NT2/D1 (cell line): Measurements from ENCODE around the gene DDAH1.

Experiments used
- DNase-seq: peaks from one replicate; pipeline ENCODE4 v3.0.0-alpha.2; 2011; ENCODE audit warnings: low read depth, low spot score
- H3K27me3 ChIP-seq: 2 replicates; pipeline ENCODE4 v1.6.0; 2011; ENCODE audit warnings: mild to moderate bottlenecking; ENCODE audit not compliant: insufficient read length, insufficient read depth
- H3K36me3 ChIP-seq: 2 replicates; pipeline ENCODE4 v1.6.1; 2011; ENCODE audit warnings: mild to moderate bottlenecking, low read length, mixed read lengths; ENCODE audit not compliant: insufficient read depth, insufficient read length
- H3K4me1 ChIP-seq: 2 replicates; pipeline ENCODE4 v1.5.1; 2011; ENCODE audit not compliant: insufficient read depth, insufficient read length
- H3K4me3 ChIP-seq: 2 replicates; pipeline ENCODE4 v1.5.1; 2011; ENCODE audit warnings: low read depth; ENCODE audit not compliant: insufficient read length
- H3K9ac ChIP-seq: 2 replicates; pipeline ENCODE4 v1.6.0; 2011; ENCODE audit warnings: low read depth; ENCODE audit not compliant: insufficient read length
- H3K9me3 ChIP-seq: 2 replicates; pipeline ENCODE4 v1.5.1; 2011; ENCODE audit warnings: mild to moderate bottlenecking, low read length; ENCODE audit not compliant: insufficient read depth
- SUZ12 ChIP-seq: IDR thresholded peaks from 2 replicates; pipeline ENCODE4 v1.6.1; 2011; ENCODE audit not compliant: insufficient read length, insufficient read depth; ENCODE audit errors: extremely low read depth
- YY1 ChIP-seq: IDR thresholded peaks from 2 replicates; pipeline ENCODE4 v1.6.1; 2011; ENCODE audit not compliant: insufficient read length, insufficient read depth
- ZNF274 ChIP-seq: IDR thresholded peaks from 2 replicates; pipeline ENCODE4 v1.6.1; 2011; ENCODE audit warnings: mild to moderate bottlenecking, low read depth, low read length

The DDAH1 gene

DNA sequence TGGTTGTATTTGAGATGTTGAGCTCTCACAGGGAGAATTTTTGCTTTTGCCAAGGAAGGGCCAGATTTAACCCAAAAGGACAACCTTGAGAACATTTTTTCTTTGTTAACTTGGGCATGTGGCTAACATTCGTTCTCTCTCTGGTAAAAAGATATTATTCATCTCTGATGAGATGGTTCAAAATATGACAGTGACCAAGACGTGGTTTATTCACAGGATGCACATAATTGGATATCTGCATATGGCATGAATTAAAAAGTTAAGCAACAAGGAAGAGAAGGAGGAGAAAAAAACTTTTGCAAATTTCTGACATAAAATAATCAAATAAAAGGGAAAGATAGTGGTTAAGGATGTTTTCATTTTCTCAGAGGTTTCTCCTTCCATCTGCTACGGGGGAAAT is 145.5 kb downstream of the DDAH1 start:
- H3K4me3 ChIP-seq = no peak overlapping the region
- H3K27me3 ChIP-seq = no peaks in the 10 kb centered on the region
- H3K9ac ChIP-seq = no peak overlapping the region
- no peak for TF ChIP-seq ZNF274
- no peak for TF ChIP-seq SUZ12
- TF ChIP-seq YY1 = no peak
- no peaks in the 10 kb centered on the region; the same call in 1 of the 2 replicates for H3K9me3 ChIP-seq
- no peaks in the 10 kb centered on the region for H3K4me1 ChIP-seq
- no peaks in the 10 kb centered on the region for H3K36me3 ChIP-seq
- no peak for DNase-seq

DNA sequence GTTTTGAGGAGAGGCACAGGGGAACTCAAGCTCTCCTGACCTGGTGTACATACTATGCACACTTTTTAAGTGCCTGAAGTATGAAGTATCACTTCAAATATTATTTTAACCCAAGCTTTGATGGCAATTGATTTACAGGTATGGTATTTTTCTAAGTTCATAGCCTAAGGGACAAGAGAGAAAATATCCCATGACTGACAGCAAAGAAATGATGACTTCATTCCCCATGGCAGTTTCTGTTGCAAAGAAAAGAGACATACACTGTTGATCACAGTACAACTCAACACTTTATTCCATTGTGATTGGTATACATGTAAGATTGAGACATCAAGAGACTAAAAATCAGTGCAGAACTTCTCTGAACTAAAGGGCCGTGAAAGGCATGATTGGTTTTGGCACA is 146.7 kb downstream of the DDAH1 start:
- Histone ChIP-seq H3K36me3 (no peaks in the 10 kb centered on the region), H3K4me1 (no peaks in the 10 kb centered on the region), H3K27me3 (no peaks in the 10 kb centered on the region), H3K9me3 (no peaks in the 10 kb centered on the region; the same call in 1 of the 2 replicates), H3K4me3 (no peak overlapping the region), H3K9ac (no peak overlapping the region)
- TF ChIP-seq ZNF274 (no peak), SUZ12 (no peak), YY1 (no peak)
- DNase-seq = no peak

DNA sequence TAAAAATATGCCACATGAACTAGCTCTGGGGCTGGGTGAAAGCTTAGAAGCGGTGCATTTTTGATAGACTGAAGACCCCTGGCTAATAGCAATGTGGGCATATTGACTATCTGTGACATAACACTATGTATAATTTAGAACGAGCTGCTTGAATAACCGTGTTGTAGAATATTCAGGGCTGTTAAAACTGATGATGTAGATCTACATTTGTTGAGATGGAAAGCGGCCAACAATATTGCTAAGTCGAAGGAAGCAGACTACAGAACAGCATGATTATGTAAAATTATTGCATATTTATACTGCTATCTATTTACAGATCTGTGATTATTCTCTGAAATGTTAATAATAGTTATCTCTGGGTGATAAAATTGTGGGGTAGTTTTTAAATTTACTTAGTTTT is 147.4 kb downstream of the DDAH1 start:
- no peak for DNase-seq
- H3K36me3 ChIP-seq = no peaks in the 10 kb centered on the region
- no peaks in the 10 kb centered on the region for H3K27me3 ChIP-seq
- no peaks in the 10 kb centered on the region for H3K4me1 ChIP-seq
- H3K9me3 ChIP-seq = no peaks in the 10 kb centered on the region; the same call in 1 of the 2 replicates
- H3K4me3 ChIP-seq = no peak overlapping the region
- no peak overlapping the region for H3K9ac ChIP-seq
- TF ChIP-seq YY1 (no peak), ZNF274 (no peak), SUZ12 (no peak)

DNA sequence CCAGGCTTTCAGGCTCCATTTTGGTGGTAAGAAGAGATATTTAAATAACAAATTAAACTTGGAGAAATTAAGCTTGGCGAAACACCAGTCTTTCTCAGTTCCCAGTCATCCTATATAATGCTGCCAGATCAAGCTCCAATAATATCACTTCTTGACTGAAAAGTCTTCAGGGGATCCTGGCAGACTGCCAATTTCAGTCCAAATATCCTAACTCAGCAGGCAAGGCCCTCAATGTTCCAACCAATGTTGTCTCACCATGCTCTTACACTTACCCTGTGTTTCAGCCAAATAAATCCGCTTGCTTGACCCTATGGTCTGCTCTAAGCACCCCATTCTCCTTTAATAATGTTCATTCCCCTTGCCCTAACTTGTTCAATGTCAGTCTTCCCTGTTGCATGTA is 148.6 kb downstream of the DDAH1 start:
- no peak for DNase-seq
- Histone ChIP-seq H3K4me3 (no peak overlapping the region), H3K9me3 (no peaks in the 10 kb centered on the region; the same call in 1 of the 2 replicates), H3K27me3 (no peaks in the 10 kb centered on the region), H3K9ac (no peak overlapping the region), H3K36me3 (no peaks in the 10 kb centered on the region), H3K4me1 (no peaks in the 10 kb centered on the region)
- TF ChIP-seq SUZ12 (no peak), YY1 (no peak), ZNF274 (no peak)

DNA sequence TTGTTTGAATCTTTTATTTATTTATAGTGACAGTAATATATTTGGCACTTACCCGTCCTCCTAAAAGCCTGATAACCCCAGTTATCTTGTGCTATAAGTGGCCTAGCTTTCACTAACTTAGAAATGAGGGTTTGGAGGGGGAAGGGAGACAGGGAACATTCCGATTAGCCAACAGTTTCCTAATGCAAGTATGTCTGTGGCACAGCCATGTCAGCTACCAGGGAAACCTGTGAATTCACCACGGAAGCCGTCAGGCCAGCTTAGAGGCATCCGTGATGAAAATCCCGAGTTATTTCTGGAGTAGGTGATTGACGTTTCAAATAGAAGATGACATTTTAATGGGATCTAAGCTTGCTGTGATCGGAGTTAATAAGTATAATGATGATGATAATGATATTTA is 149.2 kb downstream of the DDAH1 start:
- DNase-seq = no peak
- no peaks in the 10 kb centered on the region for H3K4me1 ChIP-seq
- no peaks in the 10 kb centered on the region for H3K27me3 ChIP-seq
- H3K36me3 ChIP-seq = no peaks in the 10 kb centered on the region
- TF ChIP-seq YY1 (no peak), SUZ12 (no peak), ZNF274 (no peak)
- no peaks in the 10 kb centered on the region; the same call in 1 of the 2 replicates for H3K9me3 ChIP-seq
- no peak overlapping the region for H3K4me3 ChIP-seq
- H3K9ac ChIP-seq = no peak overlapping the region

DNA sequence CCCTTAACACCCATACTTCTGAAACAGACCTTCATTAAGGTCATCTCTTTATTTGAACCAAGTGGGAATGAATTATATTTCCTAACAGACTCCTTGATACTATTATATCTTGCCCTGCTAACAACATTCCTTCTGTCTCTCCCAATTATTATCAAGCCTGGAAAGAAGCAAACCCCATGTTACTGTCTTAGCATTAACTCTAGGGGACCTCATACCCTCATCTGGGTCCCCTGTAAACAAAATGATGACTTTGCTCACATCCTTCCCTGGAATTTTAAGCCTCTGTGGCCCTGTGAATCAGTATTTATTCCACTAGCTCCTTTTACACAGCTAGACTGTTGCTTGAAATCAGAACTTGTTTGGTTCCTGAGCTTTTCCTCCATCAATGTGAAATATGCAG is 150.2 kb downstream of the DDAH1 start:
- Histone ChIP-seq H3K36me3 (no peaks in the 10 kb centered on the region), H3K27me3 (no peaks in the 10 kb centered on the region), H3K9ac (no peak overlapping the region), H3K9me3 (no peaks in the 10 kb centered on the region; the same call in 1 of the 2 replicates), H3K4me3 (no peak overlapping the region), H3K4me1 (no peaks in the 10 kb centered on the region)
- DNase-seq = no peak
- TF ChIP-seq YY1 (no peak), ZNF274 (no peak), SUZ12 (no peak)

DNA sequence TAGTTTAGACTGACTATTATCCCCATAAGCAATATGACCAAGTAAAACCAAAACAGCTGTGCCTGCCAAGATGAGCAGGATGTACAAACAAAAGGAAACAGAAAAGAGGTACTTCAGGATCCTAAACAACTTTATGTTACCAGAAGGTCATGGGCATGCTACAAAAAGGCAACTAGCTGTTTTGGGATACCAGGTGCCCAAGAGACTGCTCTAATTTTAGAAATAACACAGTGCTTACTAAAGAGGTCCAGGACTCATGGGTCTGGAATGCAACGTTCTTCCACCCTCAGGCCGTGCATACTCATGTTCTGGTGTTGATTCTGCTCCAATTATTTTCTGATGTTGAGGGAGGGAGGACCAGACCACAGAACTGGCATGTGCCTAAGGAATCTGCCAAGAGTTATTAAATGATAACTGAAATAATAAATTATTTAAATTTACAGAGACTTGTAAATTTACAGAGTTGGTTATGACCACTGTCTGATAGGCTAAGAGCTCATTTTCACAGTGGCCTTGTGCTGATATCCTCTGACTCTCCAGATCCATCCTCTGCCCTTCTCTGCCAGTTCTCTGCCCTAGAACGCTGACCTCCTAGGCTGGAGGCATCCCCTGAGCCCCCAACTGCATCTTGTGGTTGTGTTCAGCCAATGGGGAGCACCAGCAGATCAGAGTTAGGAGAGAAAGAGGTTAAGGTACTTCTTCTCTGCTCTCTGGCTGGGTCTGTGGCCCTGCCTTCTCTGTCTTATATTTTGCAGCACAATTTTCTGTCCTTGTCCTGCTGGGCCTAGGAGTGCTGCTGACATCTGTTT is 150.9 kb downstream of the DDAH1 start:
- Histone ChIP-seq H3K4me1 (no peaks in the 10 kb centered on the region), H3K36me3 (no peaks in the 10 kb centered on the region), H3K27me3 (no peaks in the 10 kb centered on the region), H3K9ac (no peak overlapping the region), H3K4me3 (no peak overlapping the region), H3K9me3 (no peaks in the 10 kb centered on the region; the same call in 1 of the 2 replicates)
- TF ChIP-seq ZNF274 = no peak
- TF ChIP-seq YY1 = no peak
- no peak for TF ChIP-seq SUZ12
- DNase-seq = no peak
